ENCODE data around the gene EYS. TPM values are rescaled to one million over a fixed set of nuclear protein-coding genes. Genes with fewer than 3 reads are reported as not detected.
A peak's percentile ranks its signal among the peaks of the same experiment; 100 is the strongest.

Gene EYS
- total and polyA plus RNA-seq, 2 experiments from 2014 or later: under 0.01 to 0.15 TPM

GRCh38 chr6:65248101-65248610 lies 458.9 kb downstream of the EYS start:
- no peak for TF ChIP-seq CTCF (IDR thresholded peaks at IDR 0.05; ENCODE audit: low read depth, low read length)
- no peaks in the 10 kb centered on the region for H3K27me3 ChIP-seq
- DNase-seq (ENCODE audit: low read depth in 1 of 2, low spot score in 1 of 2): no peak
- no peak overlapping the region for H3K4me3 ChIP-seq
- H3K4me1 ChIP-seq (ENCODE audit: low read depth): no peaks in the 10 kb centered on the region
- H3K9me3 ChIP-seq (ENCODE audit: low read depth): no peaks in the 10 kb centered on the region
- no peaks in the 10 kb centered on the region for H3K36me3 ChIP-seq
- no peak overlapping the region for H3K27ac ChIP-seq

GRCh38 chr6:65231616-65232015 lies 475.4 kb downstream of the EYS start:
- no peaks in the 10 kb centered on the region for H3K27me3 ChIP-seq
- no peaks in the 10 kb centered on the region for H3K4me1 ChIP-seq (ENCODE audit: low read depth)
- H3K27ac ChIP-seq: no peak overlapping the region
- no peak for TF ChIP-seq CTCF (IDR thresholded peaks at IDR 0.05; ENCODE audit: low read depth, low read length)
- H3K36me3 ChIP-seq: no peaks in the 10 kb centered on the region
- no peak overlapping the region for H3K4me3 ChIP-seq
- DNase-seq (ENCODE audit: low read depth in 1 of 2, low spot score in 1 of 2): no peak
- no peaks in the 10 kb centered on the region for H3K9me3 ChIP-seq (ENCODE audit: low read depth)

GRCh38 chr6:65229825-65230224 lies 477.2 kb downstream of the EYS start:
- H3K27ac ChIP-seq: no peak overlapping the region
- DNase-seq (ENCODE audit: low read depth in 1 of 2, low spot score in 1 of 2): peak in 1 of 2 donors; percentile 2
- H3K36me3 ChIP-seq: no peaks in the 10 kb centered on the region
- H3K4me1 ChIP-seq (ENCODE audit: low read depth): no peaks in the 10 kb centered on the region
- no peak for TF ChIP-seq CTCF (IDR thresholded peaks at IDR 0.05; ENCODE audit: low read depth, low read length)
- H3K9me3 ChIP-seq (ENCODE audit: low read depth): no peaks in the 10 kb centered on the region
- H3K27me3 ChIP-seq: no peaks in the 10 kb centered on the region
- H3K4me3 ChIP-seq: no peak overlapping the region

- Histone ChIP-seq H3K4me3 (no peak overlapping the region), H3K27ac (no peak overlapping the region), H3K27me3 (no peaks in the 10 kb centered on the region), H3K36me3 (no peaks in the 10 kb centered on the region), H3K4me1 (ENCODE audit: low read depth) (no peaks in the 10 kb centered on the region), H3K9me3 (ENCODE audit: low read depth) (no peaks in the 10 kb centered on the region)
- no peak for TF ChIP-seq CTCF (IDR thresholded peaks at IDR 0.05; ENCODE audit: low read depth, low read length)
- DNase-seq (ENCODE audit: low read depth in 1 of 2, low spot score in 1 of 2): no peak
These were observed 485.9 kb downstream of the EYS start for GRCh38 chr6:65221153-65221552.

- Histone ChIP-seq H3K27ac (no peak overlapping the region), H3K9me3 (ENCODE audit: low read depth) (no peaks in the 10 kb centered on the region), H3K4me3 (no peak overlapping the region), H3K27me3 (no peaks in the 10 kb centered on the region), H3K4me1 (ENCODE audit: low read depth) (no peaks in the 10 kb centered on the region), H3K36me3 (no peaks in the 10 kb centered on the region)
- no peak for TF ChIP-seq CTCF (IDR thresholded peaks at IDR 0.05; ENCODE audit: low read depth, low read length)
- DNase-seq (ENCODE audit: low read depth in 1 of 2, low spot score in 1 of 2): no peak
These were observed 504.3 kb downstream of the EYS start for GRCh38 chr6:65202738-65203137.

- H3K4me1 ChIP-seq (ENCODE audit: low read depth): no peaks in the 10 kb centered on the region
- no peak for TF ChIP-seq CTCF (IDR thresholded peaks at IDR 0.05; ENCODE audit: low read depth, low read length)
These were observed 507.3 kb downstream of the EYS start for GRCh38 chr6:65199683-65200082.

More at GRCh38 chr6:65199683-65200082, 507.3 kb downstream of the EYS start:
- H3K4me3 ChIP-seq: no peak overlapping the region
- no peak overlapping the region for H3K27ac ChIP-seq
- no peak for DNase-seq (ENCODE audit: low read depth in 1 of 2, low spot score in 1 of 2)
- H3K36me3 ChIP-seq: no peaks in the 10 kb centered on the region
- H3K27me3 ChIP-seq: no peaks in the 10 kb centered on the region
- no peaks in the 10 kb centered on the region for H3K9me3 ChIP-seq (ENCODE audit: low read depth)

All from cardiac muscle cell (in vitro differentiated cells and primary cell).